ENCODE results near the gene BAIAP2L2.

Gene BAIAP2L2

DNA sequence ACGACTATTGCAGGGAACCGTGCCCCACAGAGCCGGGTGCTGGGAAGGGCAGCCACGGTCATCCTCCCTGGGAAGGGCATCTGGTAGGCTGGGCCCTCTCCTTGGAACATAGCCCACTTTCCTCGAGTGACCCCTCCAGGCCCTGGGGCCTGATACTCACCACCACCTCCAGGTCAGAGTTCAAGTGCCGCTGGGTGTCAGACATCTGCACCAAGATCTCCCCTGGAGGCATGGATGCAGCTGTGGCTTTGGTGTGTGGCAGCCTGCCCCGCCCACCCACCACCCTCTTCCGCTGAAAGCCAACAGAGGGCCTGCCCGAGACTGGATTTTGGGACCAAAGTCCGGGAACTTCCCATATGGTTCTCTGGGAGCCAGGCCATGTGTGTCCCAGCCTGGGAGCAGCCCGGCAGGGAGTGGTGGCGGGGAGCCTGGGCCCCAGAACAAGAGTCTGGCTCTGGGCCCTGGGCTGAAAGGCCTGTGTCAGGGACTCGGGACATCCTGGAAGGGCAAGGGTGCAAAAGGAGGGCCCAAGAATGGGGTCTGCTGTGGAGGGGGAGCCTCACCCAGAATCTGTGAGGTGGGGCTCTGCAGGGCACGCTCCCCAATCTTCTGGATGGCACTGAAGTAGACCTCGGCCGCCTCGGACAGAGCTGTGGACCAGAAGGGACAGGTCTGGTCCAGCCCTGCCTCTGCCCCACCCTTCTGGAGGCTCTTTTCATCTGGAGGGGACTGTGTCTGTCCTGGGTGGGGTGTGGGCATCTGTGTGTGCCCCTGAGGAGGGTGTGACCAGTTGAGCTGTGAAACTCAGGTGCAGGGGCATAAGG is 2.6 kb downstream of the BAIAP2L2 start:
- DNase-seq (ENCODE audit: low spot score) = no peak

DNA sequence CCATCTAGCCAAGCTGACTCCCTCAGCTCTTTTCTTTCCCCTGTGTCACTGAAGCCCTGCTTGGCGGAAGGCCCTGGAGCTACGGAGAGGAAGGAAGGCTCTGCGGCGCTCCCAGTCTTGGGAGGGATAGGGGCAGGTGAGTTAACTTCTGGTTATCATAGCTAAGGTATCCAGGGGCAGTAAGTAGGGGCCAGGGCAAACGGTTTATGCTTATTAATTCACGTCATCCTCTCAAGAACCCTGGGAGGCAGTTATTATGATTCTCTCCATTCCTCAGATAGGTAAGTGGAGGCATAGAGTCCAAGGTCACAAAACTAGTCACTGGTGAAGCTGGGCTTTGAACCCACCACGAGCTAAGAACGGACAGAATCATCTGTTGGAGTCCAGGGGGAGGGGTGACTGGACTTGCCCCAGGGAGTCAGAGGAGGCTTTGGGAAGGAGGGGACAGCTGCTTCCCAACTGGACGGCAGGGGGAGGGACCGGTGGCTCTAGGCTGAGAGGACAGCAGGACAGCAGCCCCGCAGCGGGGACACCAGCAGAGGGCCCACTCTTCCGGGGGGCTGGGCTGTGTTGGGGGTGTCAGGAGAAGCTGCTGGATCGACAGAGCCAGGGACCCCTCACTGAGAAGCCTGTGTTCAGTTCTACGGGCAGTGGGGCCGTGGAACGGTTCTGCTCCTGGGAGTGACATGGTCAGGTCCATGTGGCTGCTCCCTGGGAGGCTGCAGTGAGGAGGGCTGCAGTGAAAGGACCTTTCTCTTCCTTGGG is 3.5 kb downstream of the BAIAP2L2 start:
- DNase-seq (ENCODE audit: low spot score) = no peak

DNA sequence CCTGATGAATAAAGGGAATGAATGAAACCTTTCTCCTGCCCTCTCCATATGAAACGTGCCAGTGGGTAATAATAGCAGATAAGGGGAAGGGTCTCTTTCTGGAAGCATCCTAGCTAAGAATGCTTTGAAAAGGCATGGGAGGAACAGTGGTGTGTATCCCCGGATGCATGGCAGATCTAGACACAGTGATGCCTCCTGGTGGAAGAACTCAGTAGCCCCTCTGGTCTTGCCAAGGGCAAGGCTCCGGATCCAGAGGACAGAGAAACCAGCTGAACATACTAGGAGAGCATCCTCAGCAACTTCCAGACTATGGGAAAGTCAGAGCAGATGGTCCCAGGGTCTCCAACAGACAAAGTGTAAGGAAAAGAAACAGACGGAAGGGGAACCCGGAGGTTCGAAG is 6.4 kb downstream of the BAIAP2L2 start:
- no peak for DNase-seq (ENCODE audit: low spot score)

DNA sequence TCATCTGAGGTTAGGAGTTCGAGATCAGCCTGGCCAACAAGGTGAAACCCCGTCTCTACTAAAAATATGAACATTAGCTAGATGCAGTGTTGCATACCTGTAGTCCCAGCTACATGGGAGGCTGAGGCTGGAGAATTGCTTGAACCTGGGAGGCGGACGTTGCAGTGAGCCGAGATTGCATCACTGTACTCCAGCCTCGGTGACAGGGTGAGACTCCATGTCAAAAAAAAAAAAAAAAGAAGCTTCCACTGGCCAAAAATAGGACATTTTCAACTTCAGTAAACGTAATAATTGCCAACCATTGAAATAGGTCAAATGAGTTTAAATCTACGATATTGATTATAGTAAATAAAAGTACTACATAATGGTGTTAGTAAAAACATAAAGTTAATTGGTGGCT is 6.8 kb downstream of the BAIAP2L2 start:
- no peak for DNase-seq (ENCODE audit: low spot score)

DNA sequence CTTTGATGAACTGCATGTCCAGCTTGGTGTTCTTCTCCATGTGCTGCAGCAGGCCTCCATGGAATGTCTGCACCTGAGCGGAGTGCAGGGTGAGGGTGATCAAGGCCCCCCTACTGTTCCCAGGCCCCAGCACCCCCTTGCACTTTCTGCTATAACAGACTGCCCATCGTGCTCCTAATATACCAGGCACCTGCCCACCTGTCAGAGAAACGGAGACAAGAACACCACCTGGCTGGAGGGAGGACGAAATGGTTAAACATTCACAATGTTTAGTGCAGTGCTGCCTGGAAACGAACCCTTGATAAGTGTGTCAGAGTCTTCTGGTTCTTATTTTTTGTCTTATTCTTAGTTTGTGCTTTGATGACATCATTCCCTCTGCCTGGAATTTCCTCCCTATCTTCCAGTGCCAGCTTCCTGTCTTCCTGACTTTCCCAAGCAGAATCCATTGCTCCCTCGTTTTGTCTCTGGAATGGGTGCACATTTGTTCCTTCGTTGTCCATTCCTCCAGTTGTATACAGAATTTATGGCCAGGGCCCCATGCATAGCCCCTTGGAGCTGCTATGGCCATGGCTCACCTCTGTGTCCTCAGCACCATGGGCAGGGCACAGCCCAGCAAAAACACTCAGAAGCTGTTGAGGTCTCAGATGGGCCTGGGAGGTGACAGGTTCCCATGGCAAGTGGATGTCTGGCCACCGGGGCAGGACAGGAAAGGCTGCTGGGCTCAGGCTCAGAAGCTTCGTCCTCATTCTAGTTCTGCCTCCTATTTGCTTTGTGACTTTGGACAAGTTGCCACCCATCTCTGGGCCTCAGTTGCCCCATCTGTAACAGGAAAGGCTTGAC is 11.9 kb downstream of the BAIAP2L2 start:
- no peak for DNase-seq (ENCODE audit: low spot score)

DNA sequence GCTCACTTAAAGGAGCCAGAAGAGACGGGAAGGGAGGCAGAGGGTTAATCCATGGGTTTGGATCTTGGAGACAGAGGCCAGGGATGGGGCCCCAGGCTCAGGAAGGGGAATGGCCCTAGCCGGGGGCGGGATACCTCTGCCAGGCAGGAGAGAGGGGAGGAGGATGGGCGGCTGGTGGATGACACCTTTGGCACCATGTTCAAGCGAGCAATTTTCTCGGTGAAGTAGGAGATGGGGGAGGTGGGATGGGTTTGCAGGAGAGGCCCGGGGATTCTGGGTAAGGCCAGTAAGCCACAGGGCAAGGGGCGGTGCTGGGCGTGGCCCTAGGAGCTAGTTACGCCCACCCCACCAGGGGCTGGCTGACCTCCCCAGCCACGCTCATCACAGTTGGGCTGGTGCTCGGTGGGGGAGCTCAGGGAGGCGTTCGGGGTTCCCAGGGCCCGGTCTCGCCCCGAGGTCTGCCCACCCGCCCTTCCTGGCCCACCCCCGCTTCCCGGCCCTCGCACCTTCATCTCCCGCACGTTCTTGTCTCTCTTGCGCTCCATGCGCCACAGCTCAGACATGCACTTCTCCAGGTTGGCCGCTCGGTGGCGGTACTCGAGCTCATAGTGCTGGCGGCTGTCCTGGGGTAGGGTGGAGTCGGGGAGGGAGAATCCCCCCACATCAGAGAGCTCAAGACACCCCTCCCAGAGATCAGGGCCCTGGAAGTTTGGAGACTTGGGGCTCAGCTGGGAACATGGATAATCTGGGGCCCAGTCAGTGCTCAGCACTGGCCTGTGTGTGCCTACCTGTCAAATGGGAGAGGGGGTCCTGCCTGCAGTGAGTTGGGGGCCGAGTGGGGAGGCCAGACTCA is 12.7 kb downstream of the BAIAP2L2 start:
- no peak for DNase-seq (ENCODE audit: low spot score)

DNA sequence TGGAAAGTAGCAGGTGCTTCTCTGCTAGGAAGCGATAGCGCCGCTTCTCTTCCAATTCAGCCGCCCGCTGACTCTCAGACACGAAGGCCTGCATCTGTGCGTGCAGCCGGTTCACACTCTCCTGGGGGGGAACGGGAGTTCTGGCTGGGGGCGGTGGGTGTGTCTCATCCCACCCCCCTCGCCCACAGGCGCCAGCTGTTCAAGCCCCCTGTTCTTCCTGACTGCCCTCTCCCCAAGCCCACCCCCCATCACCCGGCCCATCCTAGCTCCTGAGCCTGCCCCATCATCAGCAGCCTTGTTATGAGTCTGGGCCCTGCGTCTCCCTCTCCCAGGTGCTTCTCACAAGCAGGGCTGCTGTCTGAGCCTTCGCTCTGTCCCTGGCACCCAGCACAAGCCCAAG is 13.4 kb downstream of the BAIAP2L2 start:
- no peak for DNase-seq (ENCODE audit: low spot score)

DNA sequence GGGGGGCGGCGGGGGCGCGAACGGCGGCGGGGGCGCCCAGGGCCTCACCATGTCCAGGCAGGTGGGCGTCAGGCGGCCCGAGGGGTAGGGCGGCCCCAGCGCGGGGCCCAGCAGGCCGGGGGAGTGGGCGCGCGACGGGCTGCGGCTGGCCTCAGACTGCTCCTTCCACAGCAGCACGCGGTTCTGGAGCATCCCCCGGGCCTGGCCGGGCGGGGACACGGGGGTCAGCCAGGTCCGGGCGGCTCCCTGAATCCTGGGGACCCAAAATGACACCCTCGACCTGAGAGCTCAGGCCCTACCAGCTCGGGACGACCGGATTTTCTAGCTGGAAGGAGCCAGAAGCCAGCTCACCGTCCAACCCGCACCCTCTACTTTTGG is 21.0 kb downstream of the BAIAP2L2 start:
- no peak for DNase-seq (ENCODE audit: low spot score)

DNA sequence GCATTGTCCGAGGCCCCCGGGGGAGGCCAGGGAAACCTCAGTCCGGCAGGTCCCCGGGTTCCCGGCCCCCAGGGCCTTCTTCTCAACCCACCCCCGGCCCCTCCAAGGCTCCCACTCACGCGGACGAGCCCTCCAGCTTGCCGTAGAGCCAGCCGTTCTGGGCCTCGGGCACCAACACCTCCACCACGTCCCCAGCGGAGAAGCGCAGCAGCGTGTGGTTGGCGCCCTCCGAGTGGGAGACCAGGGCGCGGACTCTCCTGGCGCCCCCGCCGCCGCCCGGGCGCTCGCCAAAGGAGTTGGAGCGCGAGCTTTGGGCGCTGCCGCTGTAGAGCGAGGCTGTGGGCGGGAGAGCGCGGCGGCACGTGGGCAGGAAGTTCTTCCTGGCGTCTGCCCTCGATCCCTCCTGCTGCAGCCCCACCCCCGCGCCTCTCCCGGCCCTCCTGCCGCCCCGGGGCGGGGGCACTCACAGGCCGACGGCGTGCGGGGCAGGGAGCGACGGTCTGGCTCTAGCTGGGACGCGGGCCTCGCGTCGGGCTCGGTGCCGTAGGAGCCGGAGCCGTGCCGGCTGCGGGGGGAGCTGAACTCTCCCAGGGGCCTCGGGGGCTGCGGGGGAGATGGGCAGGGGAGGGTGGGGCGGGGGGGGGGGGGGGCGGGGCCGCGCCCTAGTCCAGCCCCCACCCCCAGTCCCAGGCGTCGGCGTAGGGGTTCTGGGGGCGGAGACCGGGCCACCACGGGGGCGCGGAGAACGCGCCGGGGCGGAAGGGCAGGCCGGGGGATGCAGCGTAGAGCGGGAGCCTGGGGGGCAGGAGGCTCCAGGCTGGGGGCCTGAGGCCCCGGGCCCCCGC is 21.6 kb downstream of the BAIAP2L2 start:
- no peak for DNase-seq (ENCODE audit: low spot score)

DNA sequence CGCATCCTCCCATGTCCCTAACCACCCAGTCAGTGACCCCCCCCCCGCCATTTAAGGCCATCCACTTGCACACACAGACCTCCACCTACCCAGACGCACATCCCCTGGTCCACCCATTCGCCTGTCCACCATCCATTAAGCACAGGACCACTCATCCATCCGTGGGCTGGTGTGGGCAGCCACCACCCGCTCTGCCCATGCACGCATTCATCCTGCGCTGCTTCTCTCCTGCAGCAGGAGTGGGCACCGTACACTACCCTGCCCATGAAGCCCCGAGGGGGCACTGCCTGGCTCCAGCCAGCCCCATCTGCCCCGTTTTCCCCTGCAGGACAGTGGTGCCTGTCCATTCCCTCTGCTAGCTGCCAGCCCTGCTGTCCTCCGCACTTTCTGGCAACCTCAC is 22.6 kb downstream of the BAIAP2L2 start:
- no peak for DNase-seq (ENCODE audit: low spot score)

DNA sequence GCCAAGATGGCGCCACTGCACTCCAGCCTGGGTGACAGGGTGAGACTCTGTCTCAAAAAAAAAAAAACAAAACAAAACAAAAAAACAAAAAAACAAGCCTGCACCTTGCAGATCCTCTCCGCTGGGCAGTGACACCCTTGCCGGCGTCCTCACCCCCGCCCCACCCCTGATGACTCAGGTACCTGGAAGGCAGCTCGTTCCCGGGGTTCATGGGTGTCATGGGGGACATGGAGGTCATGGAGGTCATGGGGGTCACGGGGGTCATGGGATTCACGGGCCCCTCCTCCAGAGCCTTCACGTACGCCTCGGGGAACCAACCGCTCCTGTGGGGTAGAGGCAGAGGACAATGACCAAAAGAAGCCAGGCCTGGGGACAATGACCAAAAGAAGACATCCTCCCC is 23.5 kb downstream of the BAIAP2L2 start:
- no peak for DNase-seq (ENCODE audit: low spot score)

DNA sequence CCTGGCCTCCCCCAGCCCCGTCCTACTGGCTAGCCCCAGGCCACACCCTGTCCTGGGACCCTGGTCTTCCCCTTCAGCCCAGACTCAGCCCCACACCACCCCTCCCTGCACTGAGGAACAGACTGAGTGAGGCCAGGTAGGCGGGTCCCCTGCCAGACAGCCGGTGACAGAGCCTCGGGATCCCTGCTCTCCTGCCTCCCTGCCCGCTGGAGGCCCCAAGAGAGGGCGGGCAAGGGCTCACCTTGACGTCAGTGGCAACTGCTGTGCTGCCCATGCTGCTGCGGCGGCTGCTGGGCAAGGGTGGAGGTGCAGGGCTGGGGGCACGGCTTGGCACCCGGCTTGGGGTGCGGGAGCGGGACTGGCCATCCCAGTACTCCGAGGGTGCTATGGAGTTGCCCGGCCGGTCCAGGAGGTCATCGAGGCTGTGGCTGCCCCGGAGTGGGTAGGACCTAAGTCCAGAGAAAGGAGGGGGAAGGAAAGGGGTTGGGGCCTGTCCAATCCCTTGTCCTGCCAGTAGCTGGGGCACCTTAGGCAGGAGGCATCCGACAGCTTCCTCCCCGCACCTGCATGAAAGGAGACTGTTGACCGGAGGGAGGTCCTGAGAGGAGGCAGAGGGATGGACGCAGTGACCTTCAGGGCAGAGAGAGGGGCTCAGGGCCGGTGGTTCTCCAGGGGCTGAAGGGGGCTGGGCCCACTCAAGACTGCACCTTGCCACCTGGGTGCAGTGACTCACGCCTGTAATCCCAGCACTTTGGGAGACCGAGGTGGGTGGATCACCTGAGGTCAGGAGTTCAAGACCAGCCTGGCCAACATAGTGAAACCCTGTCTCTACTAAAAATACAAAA is 24.3 kb downstream of the BAIAP2L2 start:
- no peak for DNase-seq (ENCODE audit: low spot score)

DNA sequence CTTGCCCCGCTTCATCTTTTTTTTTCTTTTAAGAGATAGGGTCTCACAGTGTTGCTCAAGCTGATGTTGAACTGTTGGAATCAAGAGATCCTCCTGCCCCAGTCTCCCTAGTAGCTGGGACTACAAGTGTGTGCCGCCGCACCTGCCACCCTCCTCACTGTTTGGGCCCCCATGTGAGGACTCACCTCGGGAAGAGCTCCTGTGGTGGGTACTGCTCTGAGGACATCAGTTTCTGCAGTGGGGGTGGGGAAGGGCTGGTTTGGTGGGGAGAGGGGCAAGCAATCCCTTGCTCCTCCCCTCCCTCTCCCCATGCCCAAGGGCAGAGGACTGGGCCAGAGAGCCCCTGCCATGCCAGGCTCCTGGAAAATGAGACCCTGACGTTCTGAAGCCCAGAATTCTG is 25.0 kb downstream of the BAIAP2L2 start:
- DNase-seq (ENCODE audit: low spot score) = no peak

DNA sequence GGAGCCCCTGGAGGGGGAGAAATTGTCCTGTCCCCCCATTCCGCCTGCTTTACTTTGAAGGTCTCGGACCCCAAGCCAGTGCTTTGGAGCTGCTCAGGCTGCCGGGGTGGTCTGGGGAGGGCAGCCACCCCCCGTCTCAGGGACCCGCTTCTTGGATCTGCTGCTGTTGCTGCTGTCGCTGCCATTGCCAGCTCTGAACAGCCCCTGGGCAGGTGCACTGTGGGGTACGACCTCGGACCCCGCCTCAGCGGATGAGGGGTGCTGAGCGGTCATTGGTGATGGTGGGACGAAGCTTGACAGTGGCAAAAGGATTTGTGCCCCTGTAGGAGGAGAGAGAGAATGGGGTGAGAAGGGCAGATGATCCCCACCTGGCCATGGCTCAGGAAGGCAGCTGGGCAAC is 25.4 kb downstream of the BAIAP2L2 start:
- no peak for DNase-seq (ENCODE audit: low spot score)

DNA sequence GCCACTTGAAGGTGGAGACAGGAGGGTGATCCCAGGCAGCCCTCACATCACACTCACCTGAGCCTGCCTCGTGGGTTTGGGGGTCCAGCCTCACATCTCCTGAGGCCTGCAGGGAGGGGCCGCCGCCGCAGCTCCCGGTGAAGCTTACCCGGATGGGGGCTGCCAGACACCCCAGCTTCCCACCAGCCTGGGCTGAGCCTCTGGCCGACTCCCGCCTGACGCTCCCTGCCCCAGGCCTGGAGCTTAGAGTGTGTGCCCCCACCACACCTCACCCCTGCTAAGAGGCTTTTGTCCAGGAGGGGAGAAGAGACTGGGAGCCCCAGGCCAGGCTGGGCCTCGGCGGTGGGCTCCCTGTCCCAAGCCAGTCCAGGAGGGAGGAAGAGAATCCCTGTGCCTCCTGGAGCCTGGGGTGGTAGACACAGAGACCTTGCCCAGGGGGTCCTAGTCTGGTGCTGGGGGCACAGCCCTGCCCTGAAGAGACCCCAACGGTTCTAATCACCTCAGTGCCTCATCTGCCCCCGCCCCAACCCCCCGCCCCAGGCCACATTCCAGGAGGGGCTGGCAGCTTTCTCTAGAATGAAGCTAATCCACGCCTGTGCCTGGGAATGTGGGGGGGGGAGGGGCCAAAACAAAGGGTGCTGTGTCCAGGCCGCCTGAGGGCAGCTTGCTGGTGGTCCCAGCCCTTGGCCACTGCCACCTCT is 26.4 kb downstream of the BAIAP2L2 start, which contains the start of gene SLC16A8:
TSS of gene SLC16A8 (minus strand) at position 254 of the 701 bp plus-strand sequence. CDS start 1,311 bp downstream, outside the sequence.
- no peak for DNase-seq (ENCODE audit: low spot score)

DNA sequence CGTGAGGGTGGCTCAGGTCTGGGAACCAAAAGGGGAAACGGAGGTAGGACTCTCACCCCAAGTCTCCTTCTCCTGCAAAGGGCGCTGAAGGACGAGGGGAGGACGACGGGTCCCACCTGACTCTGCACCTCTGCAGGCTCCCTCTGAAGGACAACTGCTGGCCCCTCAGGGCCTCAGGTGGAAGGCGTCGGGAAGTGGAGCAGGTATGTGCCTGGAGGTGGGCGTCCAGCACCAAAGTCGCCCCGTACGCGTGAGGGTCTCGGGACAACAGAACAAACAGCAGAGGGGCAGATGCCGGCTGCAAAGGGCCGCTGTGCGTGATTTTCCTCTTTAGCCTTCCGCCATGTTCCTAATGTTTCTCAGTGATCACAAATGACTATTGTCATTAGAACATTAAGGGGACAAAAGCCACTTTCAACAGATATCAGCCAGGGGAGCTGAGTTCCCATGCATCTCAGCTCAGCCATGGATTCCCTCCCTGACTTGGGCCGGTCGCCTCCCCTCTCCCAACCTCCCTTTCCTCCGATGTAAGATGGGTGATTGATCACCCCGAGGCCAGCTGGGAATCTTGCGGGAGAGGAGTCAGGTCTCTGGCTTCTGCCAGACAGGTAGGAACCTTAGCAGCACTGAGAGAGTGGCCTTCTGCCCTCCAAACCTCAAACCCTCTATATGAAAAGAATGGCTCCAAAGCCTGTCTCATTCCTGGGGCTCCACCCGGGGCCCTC is 27.3 kb downstream of the BAIAP2L2 start:
- DNase-seq (ENCODE audit: low spot score) = no peak

DNA sequence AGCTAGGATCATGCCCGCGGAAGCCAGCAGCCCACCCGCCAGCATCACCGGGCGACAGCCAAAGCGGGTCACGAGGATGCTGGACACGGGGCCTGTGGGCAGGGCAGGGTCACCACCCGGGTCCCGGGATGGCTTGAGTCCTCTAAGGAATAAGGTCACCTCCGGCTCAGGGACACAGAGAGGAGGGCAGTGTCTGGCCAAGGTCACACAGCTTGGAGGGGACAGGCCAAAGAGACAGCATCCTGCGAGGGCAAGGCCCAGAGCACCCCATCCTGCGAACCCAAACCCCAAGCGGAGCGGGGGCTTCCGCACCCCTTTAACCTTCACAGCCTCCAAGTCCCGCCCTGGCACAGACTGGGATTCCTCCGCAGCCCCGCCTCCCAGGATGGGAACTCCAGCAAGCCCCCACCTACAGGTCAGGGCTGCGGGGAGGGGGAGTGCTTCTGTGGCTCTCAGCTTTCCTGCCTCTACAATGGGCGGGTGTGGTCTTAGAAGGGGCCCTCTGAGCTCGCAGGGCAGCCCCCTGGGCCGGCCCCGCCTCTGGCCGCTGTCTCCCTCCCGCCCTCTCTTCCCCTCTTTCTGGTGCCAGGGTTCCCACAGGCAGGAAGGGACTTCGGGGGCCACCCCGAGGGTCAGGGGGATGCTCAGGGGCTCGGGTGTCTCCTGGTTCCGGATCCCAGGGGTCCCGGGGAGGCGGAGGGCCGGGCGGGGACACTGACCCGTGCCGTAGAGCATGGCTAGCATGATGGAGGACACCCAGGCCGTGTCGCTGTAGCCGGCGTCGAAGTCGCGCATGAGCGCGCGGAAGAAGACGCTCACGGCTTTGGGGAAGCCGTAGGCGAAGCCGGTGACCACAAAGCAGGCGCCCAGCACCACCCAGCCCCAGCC is 28.3 kb downstream of the BAIAP2L2 start:
- no peak for DNase-seq (ENCODE audit: low spot score)

DNA sequence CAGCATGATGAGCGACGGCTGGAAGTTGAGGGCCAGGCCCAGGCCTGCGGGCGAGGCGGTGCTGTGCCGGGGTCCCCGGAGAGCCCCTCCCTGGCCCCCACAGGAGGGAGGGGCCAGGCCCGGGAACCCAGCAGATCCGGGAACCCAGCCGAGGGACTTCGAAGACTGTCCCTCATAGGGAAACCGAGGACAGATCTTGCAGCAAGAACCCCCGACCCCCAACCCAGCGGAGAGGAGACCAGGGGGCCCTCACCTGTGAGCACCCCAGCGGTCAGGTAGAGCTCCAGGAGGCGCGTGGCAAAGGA is 28.9 kb downstream of the BAIAP2L2 start:
- DNase-seq (ENCODE audit: low spot score) = no peak

Data from CD4-positive, alpha-beta T cell treated with Interleukin-2 at 100 ng/mL for 4 hours (primary cell).